CD14-positive monocyte (primary cell): ENCODE results near the gene DSC3. TPM values are rescaled to one million over a fixed set of nuclear protein-coding genes. Genes with fewer than 3 reads are reported as not detected.

ENCODE experiments used
- DNase-seq, 3 donors: peaks; one replicate each; pipeline ENCODE4 v3.0.0-alpha.2; 2011 to 2022
- H2AFZ ChIP-seq: 2 replicates; pipeline ENCODE4 v1.6.0; 2012; ENCODE audit warnings: mild to moderate bottlenecking, low read depth, low read length, inconsistent platforms; ENCODE audit not compliant: insufficient read depth, poor library complexity, severe bottlenecking
- H3K27ac ChIP-seq, 2 donors: 1 replicate in 1 of 2; 2 replicates in 1 of 2; pipeline ENCODE4 v1.5.1; 2012 to 2013; ENCODE audit warnings: low read length in 2 of 2, control low read depth in 1 of 2, inconsistent platforms in 1 of 2, low read depth in 1 of 2, mild to moderate bottlenecking in 1 of 2
- H3K27me3 ChIP-seq, 2 donors: one replicate each; pipeline versions ENCODE4 v1.6.0 to v1.6.1; 2011 to 2013; ENCODE audit warnings: low read length in 2 of 2; ENCODE audit not compliant: control insufficient read depth in 2 of 2, insufficient read depth in 2 of 2
- H3K36me3 ChIP-seq, 2 donors: replicated peaks in 1 of 2; 1 replicate in 1 of 2; 2 replicates in 1 of 2; pipeline versions ENCODE4 v1.5.1 to v1.6.1; 2012 to 2013; ENCODE audit warnings: low read length in 2 of 2, control low read depth in 1 of 2, inconsistent platforms in 1 of 2, mild to moderate bottlenecking in 1 of 2; ENCODE audit not compliant: insufficient read depth in 2 of 2, control insufficient read depth in 1 of 2
- H3K4me1 ChIP-seq, 2 donors: 1 replicate in 1 of 2; 2 replicates in 1 of 2; pipeline versions ENCODE4 v1.5.1 to v1.6.1; 2012 to 2013; ENCODE audit warnings: low read length in 2 of 2, control low read depth in 1 of 2, inconsistent platforms in 1 of 2, mild to moderate bottlenecking in 1 of 2, moderate library complexity in 1 of 2; ENCODE audit not compliant: insufficient read depth in 2 of 2, control insufficient read depth in 1 of 2
- H3K4me2 ChIP-seq: replicated peaks from 2 replicates; pipeline ENCODE3; 2012; ENCODE audit warnings: low read length, moderate library complexity, mild to moderate bottlenecking; ENCODE audit not compliant: poor library complexity, severe bottlenecking; ENCODE audit errors: extremely low read depth
- H3K4me3 ChIP-seq, 3 experiments: fragments of 200-600 bp in 1 of 3; sonication (generic) in 1 of 3; replicated peaks in 1 of 3; 1 replicate in 2 of 3; 2 replicates in 1 of 3; pipeline ENCODE4 v1.5.1; 2011 to 2013; ENCODE audit warnings: low read length in 3 of 3, mild to moderate bottlenecking in 3 of 3, control low read depth in 2 of 3, low read depth in 2 of 3, inconsistent platforms in 1 of 3, moderate library complexity in 1 of 3
- H3K79me2 ChIP-seq: 2 replicates; pipeline ENCODE4 v1.6.0; 2012; ENCODE audit warnings: mild to moderate bottlenecking, control low read depth, inconsistent platforms, low read length, moderate library complexity; ENCODE audit not compliant: insufficient read depth
- H3K9ac ChIP-seq: 2 replicates; pipeline ENCODE4 v1.6.0; 2017; ENCODE audit warnings: low read length, mild to moderate bottlenecking; ENCODE audit not compliant: insufficient read depth, poor library complexity, severe bottlenecking
- H3K9me3 ChIP-seq, 2 donors: replicated peaks in 1 of 2; 1 replicate in 1 of 2; 2 replicates in 1 of 2; pipeline versions ENCODE4 v1.5.1 to v1.6.1; 2012 to 2013; ENCODE audit warnings: low read length in 2 of 2, control low read depth in 1 of 2; ENCODE audit not compliant: control insufficient read depth in 1 of 2, insufficient read depth in 1 of 2
- H4K20me1 ChIP-seq: 2 replicates; pipeline ENCODE4 v1.6.0; 2012; ENCODE audit warnings: mild to moderate bottlenecking, low read length, control low read depth, moderate library complexity; ENCODE audit not compliant: insufficient read depth
- H3K27ac Mint-ChIP-seq, 7 donors: one replicate each; pipeline ENCODE4 v1.8.0; 2020; ENCODE audit warnings: mild to moderate bottlenecking in 7 of 7, mixed read lengths in 7 of 7, moderate library complexity in 6 of 7, inconsistent platforms in 2 of 7
- H3K27me3 Mint-ChIP-seq, 3 donors: one replicate each; pipeline ENCODE4 v1.8.0; 2021 to 2022; ENCODE audit warnings: low read depth in 3 of 3, mild to moderate bottlenecking in 3 of 3, mixed read lengths in 3 of 3, moderate library complexity in 3 of 3, inconsistent platforms in 1 of 3
- H3K36me3 Mint-ChIP-seq, 2 donors: one replicate each; pipeline ENCODE4 v1.8.0; 2020; ENCODE audit warnings: mixed read lengths in 2 of 2, inconsistent platforms in 1 of 2, mild to moderate bottlenecking in 1 of 2
- H3K4me1 Mint-ChIP-seq: one replicate; pipeline ENCODE4 v1.8.0; 2020; ENCODE audit warnings: mild to moderate bottlenecking, mixed read lengths
- H3K4me3 Mint-ChIP-seq, 2 donors: one replicate each; pipeline ENCODE4 v1.8.0; 2020; ENCODE audit warnings: mild to moderate bottlenecking in 2 of 2, mixed read lengths in 2 of 2, moderate library complexity in 1 of 2
- H3K9me3 Mint-ChIP-seq, 7 donors: one replicate each; pipeline ENCODE4 v1.8.0; 2020 to 2022; ENCODE audit warnings: mixed read lengths in 7 of 7, mild to moderate bottlenecking in 6 of 7, moderate library complexity in 6 of 7, inconsistent platforms in 2 of 7
- CTCF ChIP-seq: fragments of 200-600 bp; IDR thresholded peaks from one replicate; pipeline ENCODE4 v1.8.0; 2022; ENCODE audit warnings: antibody characterized with exemption, mild to moderate bottlenecking
- WGBS: methylation state at CpG from one replicate; pipeline ENCODE4 v1.1.5; 2013; ENCODE audit warnings: missing lambda C conversion rate; ENCODE audit not compliant: insufficient coverage; 5-methylcytosine and 5-hydroxymethylcytosine counted together
- intact Hi-C, 2 donors: fragments of 100-400 bp; cut with micrococcal nuclease; formaldehyde crosslinking; loops; one replicate each; pipeline versions ENCODE4 v1.15.0 to v1.15.1; 2023
- polyA plus RNA-seq, 3 donors: library from polyadenylated mRNA; depleted of rRNA in 1 of 3; unstranded in 2 of 3; stranded (reverse) in 1 of 3; fragments of 300-500 nt in 2 of 3; fragments of >200 nt in 1 of 3; fragmentation: Illumina TruSeq in 2 of 3; gene quantifications; 1 replicate in 2 of 3; 2 replicates in 1 of 3; pipeline ENCODE4 v1.2.3, GENCODE V29; 2012 to 2021

The DSC3 gene
- polyA plus RNA-seq, 3 donors, result not detected

- TF ChIP-seq CTCF, result peak; percentile 6
- WGBS, result no CpG with 5 or more reads among the region's 2 CpGs
- H3K4me1 Mint-ChIP-seq, result no peaks in the 10 kb centered on the region
- peaks cover 2 to 10% (median 5%) of the 10 kb centered on the region in 3 donors for H3K27me3 Mint-ChIP-seq
- no peak for DNase-seq
- no peak overlapping the region for H3K9ac ChIP-seq
- no peaks in the 10 kb centered on the region for H3K27me3 ChIP-seq
- H3K4me3 Mint-ChIP-seq, result no peak overlapping the region
- no peak overlapping the region for H3K27ac Mint-ChIP-seq
- no peaks in the 10 kb centered on the region for H3K36me3 ChIP-seq
- H3K36me3 Mint-ChIP-seq, result no peaks in the 10 kb centered on the region
- H3K4me2 ChIP-seq, result no peak overlapping the region
- H3K9me3 ChIP-seq, result no peaks in the 10 kb centered on the region
- H4K20me1 ChIP-seq, result no peaks in the 10 kb centered on the region
- intact Hi-C loops, result no loop called here
- no peak overlapping the region for H3K27ac ChIP-seq
- no peaks in the 10 kb centered on the region for H3K79me2 ChIP-seq
- H3K4me3 ChIP-seq, result no peak overlapping the region
- H3K9me3 Mint-ChIP-seq, result no peaks in the 10 kb centered on the region
- no peaks in the 10 kb centered on the region for H3K4me1 ChIP-seq
- no peak overlapping the region for H2AFZ ChIP-seq
These were observed 43.4 kb downstream of the DSC3 start for GRCh38 chr18:30999186-30999585.

DNA sequence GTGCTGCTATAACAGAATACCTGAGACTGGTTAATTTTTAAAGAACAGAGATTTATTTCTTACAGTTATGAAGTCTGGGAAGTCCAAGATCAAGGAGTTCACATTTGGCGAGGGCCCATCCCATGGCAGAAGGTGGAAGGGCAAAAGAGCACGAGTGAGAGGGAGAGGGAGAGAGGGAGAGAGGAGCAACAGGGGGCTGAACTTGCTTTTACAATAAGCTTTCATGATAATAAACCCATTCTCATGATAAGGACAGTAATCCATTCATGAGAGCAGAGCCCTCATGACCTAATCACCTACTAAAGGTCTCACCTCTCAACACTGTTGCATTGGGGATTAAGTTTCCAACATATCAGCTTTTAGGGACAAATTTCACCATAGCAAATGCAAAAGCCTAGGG lies 45.3 kb downstream of the DSC3 start:
- Mint-ChIP-seq H3K4me3 (no peak overlapping the region), H3K9me3 (no peaks in the 10 kb centered on the region), H3K27ac (peak overlapping the region in 1 of 7 donors; percentile 13), H3K27me3 (peaks cover under 1 to 5% (median 5%) of the 10 kb centered on the region in 3 donors), H3K36me3 (no peaks in the 10 kb centered on the region), H3K4me1 (no peaks in the 10 kb centered on the region)
- no peak overlapping the region for H3K27ac ChIP-seq
- H3K4me2 ChIP-seq, result no peak overlapping the region
- no peak overlapping the region for H3K4me3 ChIP-seq
- no peak for DNase-seq
- no CpG with 5 or more reads among the region's 2 CpGs for WGBS
- intact Hi-C loops, result no loop called here
- H3K9me3 ChIP-seq, result no peaks in the 10 kb centered on the region
- no peaks in the 10 kb centered on the region for H3K36me3 ChIP-seq
- no peaks in the 10 kb centered on the region for H4K20me1 ChIP-seq
- H3K4me1 ChIP-seq, result no peaks in the 10 kb centered on the region
- no peaks in the 10 kb centered on the region for H3K79me2 ChIP-seq
- TF ChIP-seq CTCF, result no peak
- no peak overlapping the region for H3K9ac ChIP-seq
- H3K27me3 ChIP-seq, result no peaks in the 10 kb centered on the region
- no peak overlapping the region for H2AFZ ChIP-seq
